Measurements from ENCODE around the gene IFT74. TPM values are rescaled to one million over a fixed set of nuclear protein-coding genes. Genes with fewer than 3 reads are reported as not detected.
A peak's percentile ranks its signal among the peaks of the same experiment; 100 is the strongest.

Gene IFT74
- total and polyA plus RNA-seq, 2 of the 13 experiments (the other 11 are each of a cell fraction or from before 2014, with no cell fraction given), result 4.2 to 12.3 TPM

GRCh38 chr9:26946753-26947727 is 9.2 kb upstream of the IFT74 start, which contains the start of gene PLAA (continued):
- TF ChIP-seq ATF7 (IDR thresholded peaks at IDR 0.05), result no peak
- no peak for TF ChIP-seq ATF7 (CRISPR knock-in tag; IDR thresholded peaks at IDR 0.05)
- no peak for TF ChIP-seq USF2 (IDR thresholded peaks at IDR 0.05; ENCODE audit: low read depth, low read length)
- TF ChIP-seq USF2 (CRISPR knock-in tag; IDR thresholded peaks at IDR 0.05; ENCODE audit: borderline replicate concordance), result no peak
- peak; percentile 89; the same call in 1 of the 2 replicates for TF ChIP-seq E2F5 (CRISPR knock-in tag; conservative IDR thresholded peaks at IDR 0.05)
- peak; percentile 88 for TF ChIP-seq ZMYM4 (CRISPR knock-in tag; IDR thresholded peaks at IDR 0.05)
- no peak for TF ChIP-seq NPAS2 (CRISPR knock-in tag; IDR thresholded peaks at IDR 0.05; ENCODE audit: borderline replicate concordance)
- TF ChIP-seq TCF12 (IDR thresholded peaks at IDR 0.05), result no peak
- TF ChIP-seq TCF12 (CRISPR knock-in tag; IDR thresholded peaks at IDR 0.05), result peak; percentile 87
- no peak for TF ChIP-seq ZKSCAN5 (CRISPR knock-in tag; IDR thresholded peaks at IDR 0.05)
- TF ChIP-seq KLF16 (CRISPR knock-in tag; IDR thresholded peaks at IDR 0.05), result peak in 1 of 2 experiments; percentile 34; a peak in 1 of 4 replicates
- TF ChIP-seq SPEN (CRISPR knock-in tag; IDR thresholded peaks at IDR 0.05; ENCODE audit: low read depth), result peak; percentile 76
- peak; percentile 58; the same call in 1 of the 2 replicates for TF ChIP-seq ZNF12 (CRISPR knock-in tag; IDR thresholded peaks at IDR 0.05)
- 0 out of 2 replicates have a peak, but pooled peaks have one; percentile 27 for TF ChIP-seq ZNF724P (CRISPR knock-in tag; IDR thresholded peaks at IDR 0.05; ENCODE audit: borderline replicate concordance)
- TF ChIP-seq ZNF678 (CRISPR knock-in tag; IDR thresholded peaks at IDR 0.05), result peak; percentile 85; the same call in 1 of the 2 replicates
- TF ChIP-seq EHMT2 (IDR thresholded peaks at IDR 0.05; ENCODE audit: borderline replicate concordance, low read depth, low read length), result no peak
- TF ChIP-seq PREB (CRISPR knock-in tag; IDR thresholded peaks at IDR 0.05), result no peak
- TF ChIP-seq ZNF672 (CRISPR knock-in tag; IDR thresholded peaks at IDR 0.05), result no peak
- peak; percentile 86 for TF ChIP-seq ZNF543 (CRISPR knock-in tag; IDR thresholded peaks at IDR 0.05)
- 0 out of 2 replicates have a peak, but pooled peaks have one; percentile 38 for TF ChIP-seq ZNF383 (CRISPR knock-in tag; IDR thresholded peaks at IDR 0.05; ENCODE audit: borderline replicate concordance)
- TF ChIP-seq SMARCC2 (IDR thresholded peaks at IDR 0.05), result no peak
- TF ChIP-seq ZNF224 (CRISPR knock-in tag; IDR thresholded peaks at IDR 0.05), result peak; percentile 29; the same call in 1 of the 2 replicates
- peak; percentile 87 for TF ChIP-seq TFAP4 (IDR thresholded peaks at IDR 0.05; ENCODE audit: borderline replicate concordance, low read depth)
- peak; percentile 75 for TF ChIP-seq GABPA (IDR thresholded peaks at IDR 0.05; ENCODE audit: low read depth, low read length)
- TF ChIP-seq GABPA (CRISPR knock-in tag; IDR thresholded peaks at IDR 0.05; ENCODE audit: low read depth), result peak; percentile 95
- no peak for TF ChIP-seq ZNF253 (CRISPR knock-in tag; IDR thresholded peaks at IDR 0.05; ENCODE audit: borderline replicate concordance)

Measured in HepG2 (cell line).